ENCODE measurements around the gene ELP5.

DNA sequence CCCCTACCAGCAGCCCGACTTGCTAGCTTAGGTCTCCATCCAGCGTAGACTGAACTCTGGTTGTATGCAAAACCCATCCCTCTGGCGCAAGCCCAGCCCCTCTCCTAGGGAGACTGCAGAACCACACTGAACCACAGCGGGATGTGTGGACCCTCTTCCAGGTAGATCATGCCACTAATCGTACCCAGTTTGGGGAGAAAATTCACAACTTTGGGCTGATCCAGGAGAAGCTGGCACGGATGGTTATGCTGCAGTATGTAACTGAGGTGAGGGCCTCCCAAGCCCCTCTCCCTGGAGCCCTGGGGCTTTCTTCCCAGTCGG is 29.1 kb upstream of the ELP5 start:
- TF ChIP-seq CTCF (conservative IDR thresholded peaks at IDR 0.05 in 1 of 2, IDR thresholded peaks at IDR 0.05 in 1 of 2; ENCODE audit: low read depth in 1 of 2, low read length in 2 of 2) (no peak), EZH2 (IDR thresholded peaks at IDR 0.05; ENCODE audit: low read length, missing control alignments) (no peak)

All from fibroblast of lung (primary cell).